ENCODE results near the gene CAMKMT.

DNA sequence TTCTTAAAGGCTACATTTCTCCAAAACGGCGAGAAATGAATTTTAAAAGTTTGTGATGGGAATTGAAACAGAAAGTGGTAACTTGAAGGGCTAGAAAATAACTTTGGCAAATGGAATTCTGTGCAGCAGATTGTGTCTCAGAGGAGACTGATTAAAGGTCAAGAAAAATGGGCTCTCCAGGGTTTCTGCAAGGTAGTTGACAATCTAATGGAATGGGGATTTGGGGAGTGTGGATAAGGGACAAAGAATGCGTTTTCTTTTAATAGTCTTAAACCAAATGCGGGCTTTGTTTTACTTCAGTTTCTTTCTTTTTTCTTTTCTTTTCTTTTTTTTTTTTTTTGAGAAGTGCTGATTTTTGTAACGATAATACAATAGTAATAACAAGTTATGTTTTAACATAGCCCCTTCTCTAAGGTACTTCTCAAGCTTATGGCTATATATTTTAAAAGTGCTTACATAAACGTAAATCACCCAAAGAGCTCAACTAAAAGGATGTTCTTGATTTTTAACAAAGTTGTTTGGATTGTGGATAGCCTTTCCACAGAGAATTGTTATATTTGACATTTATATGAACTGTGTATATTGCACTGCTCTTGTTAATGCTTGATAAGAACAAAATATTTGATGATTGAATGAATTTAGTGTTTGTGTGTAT, 36.6 kb downstream of the CAMKMT start:
- TF ChIP-seq, protein P1, sequence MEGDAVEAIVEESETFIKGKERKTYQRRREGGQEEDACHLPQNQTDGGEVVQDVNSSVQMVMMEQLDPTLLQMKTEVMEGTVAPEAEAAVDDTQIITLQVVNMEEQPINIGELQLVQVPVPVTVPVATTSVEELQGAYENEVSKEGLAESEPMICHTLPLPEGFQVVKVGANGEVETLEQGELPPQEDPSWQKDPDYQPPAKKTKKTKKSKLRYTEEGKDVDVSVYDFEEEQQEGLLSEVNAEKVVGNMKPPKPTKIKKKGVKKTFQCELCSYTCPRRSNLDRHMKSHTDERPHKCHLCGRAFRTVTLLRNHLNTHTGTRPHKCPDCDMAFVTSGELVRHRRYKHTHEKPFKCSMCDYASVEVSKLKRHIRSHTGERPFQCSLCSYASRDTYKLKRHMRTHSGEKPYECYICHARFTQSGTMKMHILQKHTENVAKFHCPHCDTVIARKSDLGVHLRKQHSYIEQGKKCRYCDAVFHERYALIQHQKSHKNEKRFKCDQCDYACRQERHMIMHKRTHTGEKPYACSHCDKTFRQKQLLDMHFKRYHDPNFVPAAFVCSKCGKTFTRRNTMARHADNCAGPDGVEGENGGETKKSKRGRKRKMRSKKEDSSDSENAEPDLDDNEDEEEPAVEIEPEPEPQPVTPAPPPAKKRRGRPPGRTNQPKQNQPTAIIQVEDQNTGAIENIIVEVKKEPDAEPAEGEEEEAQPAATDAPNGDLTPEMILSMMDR (conservative IDR thresholded peaks at IDR 0.05 in 1 of 2, IDR thresholded peaks at IDR 0.05 in 1 of 2; ENCODE audit: extremely low read depth in 1 of 2, insufficient read depth in 1 of 2, low read depth in 1 of 2, low read length in 2 of 2), result no peak
- no peak for TF ChIP-seq EZH2 (IDR thresholded peaks at IDR 0.05; ENCODE audit: borderline replicate concordance, low read length)

All from mammary epithelial cell (primary cell).